Stimulated activated CD4-positive, alpha-beta T cell treated with anti-CD3 and anti-CD28 coated beads, Interleukin-15, amount 100 ng/mL, for 48 hours (primary cell): ENCODE measurements around the gene TMPRSS11B.
"Not testable (repeated sequence)": the region's sequence is repeated elsewhere in the genome, so short reads cannot be mapped to it uniquely, and the experiment has no call there.

Experiments
- DNase-seq, 2 donors: peaks; one replicate each; pipeline ENCODE4 v3.0.0-alpha.2; 2020; ENCODE audit warnings: low read depth in 2 of 2

TMPRSS11B gene

GRCh38 chr4:68245594-68245993 is at the start of gene TMPRSS11B:
Gene TMPRSS11B, minus strand, starts transcription at chr4:68245694. Its CDS starts 136 bp downstream, at chr4:68245558.
- DNase-seq: no peak

GRCh38 chr4:68291256-68291655 is 45.8 kb upstream of the TMPRSS11B start:
- DNase-seq: no peak

- no peak for DNase-seq
Measured at GRCh38 chr4:68288393-68288740, 42.9 kb upstream of the TMPRSS11B start.

- DNase-seq: no peak
Measured at GRCh38 chr4:68287704-68288392, 42.4 kb upstream of the TMPRSS11B start.

- DNase-seq: no peak
Measured at GRCh38 chr4:68283714-68284113, 38.2 kb upstream of the TMPRSS11B start.

GRCh38 chr4:68283095-68283494 is 37.6 kb upstream of the TMPRSS11B start:
- DNase-seq: no peak

- not testable (repeated sequence) for DNase-seq
Measured at GRCh38 chr4:68281796-68282740, 36.6 kb upstream of the TMPRSS11B start.

- no peak for DNase-seq
Measured at GRCh38 chr4:68278029-68278428, 32.5 kb upstream of the TMPRSS11B start.

- no peak for DNase-seq
Measured at GRCh38 chr4:68277627-68278026, 32.1 kb upstream of the TMPRSS11B start.

- no peak for DNase-seq
Measured at GRCh38 chr4:68272860-68273259, 27.4 kb upstream of the TMPRSS11B start.

- no peak for DNase-seq
Measured at GRCh38 chr4:68272380-68272779, 26.9 kb upstream of the TMPRSS11B start.

GRCh38 chr4:68271851-68272357 is 26.4 kb upstream of the TMPRSS11B start:
- DNase-seq: no peak

GRCh38 chr4:68267433-68267944 is 22.0 kb upstream of the TMPRSS11B start:
- DNase-seq: no peak

GRCh38 chr4:68264875-68265565 is 19.5 kb upstream of the TMPRSS11B start:
- DNase-seq: no peak

- no peak for DNase-seq
Measured at GRCh38 chr4:68259191-68259590, 13.7 kb upstream of the TMPRSS11B start.

- DNase-seq: no peak
Measured at GRCh38 chr4:68257719-68258118, 12.2 kb upstream of the TMPRSS11B start.

- no peak for DNase-seq
Measured at GRCh38 chr4:68256284-68256683, 10.8 kb upstream of the TMPRSS11B start.

GRCh38 chr4:68250151-68250930 is 4.8 kb upstream of the TMPRSS11B start:
- DNase-seq: peak; percentile 14

- no peak for DNase-seq
Measured at GRCh38 chr4:68249434-68249833, 3.9 kb upstream of the TMPRSS11B start.

- no peak for DNase-seq
Measured at GRCh38 chr4:68240620-68241019, 4.9 kb downstream of the TMPRSS11B start.

GRCh38 chr4:68228568-68228967 is 16.9 kb downstream of the TMPRSS11B start:
- no peak for DNase-seq
